ENCODE data around the gene TOMM34. TPM values are rescaled to one million over a fixed set of nuclear protein-coding genes. Genes with fewer than 3 reads are reported as not detected.

TOMM34 gene
- total RNA-seq, 1 experiment from 2014 or later: 37.5 TPM

- H3K79me1 ChIP-seq (ENCODE audit: insufficient read depth, low read depth, low read length, poor library complexity, severe bottlenecking): no peaks in the 10 kb centered on the region
- H3K9ac ChIP-seq (ENCODE audit: extremely low read depth, insufficient read length, low read length): no peak overlapping the region
- H2BK120ac ChIP-seq (ENCODE audit: low read depth, low read length, poor library complexity, severe bottlenecking): no peak overlapping the region
- no peak overlapping the region for H3K4ac ChIP-seq (ENCODE audit: low read depth, low read length)
- H2BK15ac ChIP-seq (ENCODE audit: low read depth, low read length): no peak overlapping the region
- H4K8ac ChIP-seq (replicated peaks; ENCODE audit: insufficient read length, low read depth, low read length): no peak overlapping the region
- DNase-seq: no peak
- H2AK5ac ChIP-seq (ENCODE audit: insufficient read length, low read length): no peak overlapping the region
- H3K9me3 ChIP-seq (ENCODE audit: control insufficient read depth, low read depth, low read length): no peaks in the 10 kb centered on the region
- H3K79me2 ChIP-seq (ENCODE audit: insufficient read depth, low read length): no peaks in the 10 kb centered on the region
- no peaks in the 10 kb centered on the region for H3K9me3 Mint-ChIP-seq
- no peak overlapping the region for H3K27ac Mint-ChIP-seq
- no peak overlapping the region for H2BK12ac ChIP-seq (ENCODE audit: insufficient read length, low read depth, low read length)
- H4K20me1 ChIP-seq (ENCODE audit: control insufficient read depth, insufficient read depth, insufficient read length): no peaks in the 10 kb centered on the region
- H4K91ac ChIP-seq (ENCODE audit: insufficient read length, low read depth, low read length): no peak overlapping the region
- H3K18ac ChIP-seq (ENCODE audit: insufficient read length, low read depth, low read length): no peak overlapping the region
- no peak for TF ChIP-seq CTCF (conservative IDR thresholded peaks at IDR 0.05)
- H3K27me3 Mint-ChIP-seq (ENCODE audit: low read depth): no peaks in the 10 kb centered on the region
- H3K4me2 ChIP-seq (ENCODE audit: insufficient read depth, insufficient read length, low read length): no peak overlapping the region
- no peak overlapping the region for H2AFZ ChIP-seq (ENCODE audit: low read length)
- no peaks in the 10 kb centered on the region for H3K27me3 ChIP-seq (ENCODE audit: insufficient read depth, low read length)
- no peaks in the 10 kb centered on the region for H3K23me2 ChIP-seq (ENCODE audit: insufficient read length, low read depth, low read length, poor library complexity, severe bottlenecking)
- no peak overlapping the region for H3K14ac ChIP-seq (ENCODE audit: insufficient read depth, low read length)
- no peak overlapping the region for H3K56ac ChIP-seq (ENCODE audit: insufficient read length, low read depth, low read length)
- H3K4me1 Mint-ChIP-seq: no peaks in the 10 kb centered on the region
- H3K4me1 ChIP-seq (ENCODE audit: insufficient read depth, low read length): no peaks in the 10 kb centered on the region
- H3K23ac ChIP-seq (ENCODE audit: insufficient read length, low read depth, low read length): no peak overlapping the region
- no peak overlapping the region for H3K27ac ChIP-seq (ENCODE audit: insufficient read length, low read depth, low read length)
- no peak overlapping the region for H3T11ph ChIP-seq (ENCODE audit: low read length)
- H3K4me3 Mint-ChIP-seq: no peak overlapping the region
- H3K36me3 Mint-ChIP-seq (ENCODE audit: insufficient read depth in 1 of 3, low read depth in 3 of 3): peaks cover 37 to 91% (median 62%) of the 10 kb centered on the region in 3 experiments; a peak in 6 of 7 replicates
- no CpG with 5 or more reads among the region's 1 CpG for WGBS (ENCODE audit: extremely low coverage, insufficient read length, low lambda C conversion rate)
- no peak overlapping the region for H4K5ac ChIP-seq (ENCODE audit: insufficient read length, low read depth, low read length)
- H2BK20ac ChIP-seq (ENCODE audit: low read depth, low read length, poor library complexity, severe bottlenecking): no peak overlapping the region
- H2BK5ac ChIP-seq (ENCODE audit: insufficient read length, low read length): no peak overlapping the region
Observed at GRCh38 chr20:44950368-44950767, 9.8 kb downstream of the TOMM34 start.
